HEK293T (cell line): Measurements from ENCODE around the gene SYNE4.

Experiments used
- ARNT ChIP-seq: fragments of 450-650 bp; IDR thresholded peaks from 2 replicates; pipeline ENCODE4 v1.6.1; 2017; ENCODE audit warnings: mild to moderate bottlenecking
- ELF4 ChIP-seq: fragments of 450-650 bp; IDR thresholded peaks from 2 replicates; pipeline ENCODE4 v1.6.1; 2017; ENCODE audit warnings: antibody characterized with exemption
- SP1 ChIP-seq: fragments of 450-650 bp; IDR thresholded peaks from 2 replicates; pipeline ENCODE4 v1.6.1; 2017
- SUZ12 ChIP-seq: fragments of 450-650 bp; IDR thresholded peaks from 2 replicates; pipeline ENCODE4 v1.6.1; 2016; ENCODE audit warnings: mild to moderate bottlenecking
- TARDBP ChIP-seq: fragments of 450-650 bp; IDR thresholded peaks from 2 replicates; pipeline ENCODE4 v1.6.1; 2016
- ZNF384 ChIP-seq: fragments of 450-650 bp; IDR thresholded peaks from 2 replicates; pipeline ENCODE4 v1.6.1; 2016
- TF ChIP-seq, protein P1 (sequence below): fragments of 450-650 bp; IDR thresholded peaks from 2 replicates; pipeline ENCODE4 v1.6.1; 2016

GRCh38 chr19:35987571-35987896 lies 21.1 kb downstream of the SYNE4 start:
- TF ChIP-seq SUZ12, result no peak
- TF ChIP-seq, protein P1, sequence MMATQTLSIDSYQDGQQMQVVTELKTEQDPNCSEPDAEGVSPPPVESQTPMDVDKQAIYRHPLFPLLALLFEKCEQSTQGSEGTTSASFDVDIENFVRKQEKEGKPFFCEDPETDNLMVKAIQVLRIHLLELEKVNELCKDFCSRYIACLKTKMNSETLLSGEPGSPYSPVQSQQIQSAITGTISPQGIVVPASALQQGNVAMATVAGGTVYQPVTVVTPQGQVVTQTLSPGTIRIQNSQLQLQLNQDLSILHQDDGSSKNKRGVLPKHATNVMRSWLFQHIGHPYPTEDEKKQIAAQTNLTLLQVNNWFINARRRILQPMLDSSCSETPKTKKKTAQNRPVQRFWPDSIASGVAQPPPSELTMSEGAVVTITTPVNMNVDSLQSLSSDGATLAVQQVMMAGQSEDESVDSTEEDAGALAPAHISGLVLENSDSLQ, result no peak
- no peak for TF ChIP-seq SP1
- TF ChIP-seq TARDBP, result no peak
- TF ChIP-seq ARNT, result no peak
- TF ChIP-seq ELF4, result no peak
- no peak for TF ChIP-seq ZNF384
